Omental fat pad (tissue), 4 donors: Measurements from ENCODE around the gene PACSIN2. TPM values are rescaled to one million over a fixed set of nuclear protein-coding genes. Genes with fewer than 3 reads are reported as not detected.

Source experiments
- ATAC-seq: fragments of 150-250 bp; one replicate; pipeline ENCODE4 v1.9.1; 2016; ENCODE audit warnings: mild to moderate bottlenecking, moderate library complexity; ENCODE audit not compliant: low FRiP score
- DNase-seq: peaks from one replicate; pipeline ENCODE4 v3.0.0-alpha.2; 2019; ENCODE audit warnings: low spot score
- CTCF ChIP-seq, 3 donors: fragments of 450-650 bp; IDR thresholded peaks; one replicate each; pipeline ENCODE4 v1.5.1; 2016 to 2017; ENCODE audit warnings: antibody characterized with exemption in 3 of 3, mild to moderate bottlenecking in 3 of 3, moderate library complexity in 2 of 3
- total RNA-seq, 4 donors: library from RNA; depleted of rRNA; stranded (reverse); fragments of >200 nt; gene quantifications; one replicate each; pipeline ENCODE4 v1.1.0, GENCODE V29; 2016

Gene PACSIN2
- total RNA-seq, 4 donors from 2014 or later, result 39.0 to 111 (median 51.3) TPM

- ATAC-seq, result no peak
- DNase-seq, result no peak
- no peak for TF ChIP-seq CTCF (IDR thresholded peaks at IDR 0.05)
These were observed 159.7 kb downstream of the PACSIN2 start for GRCh38 chr22:42855211-42855610.

- ATAC-seq, result no peak
- TF ChIP-seq CTCF (IDR thresholded peaks at IDR 0.05), result no peak
- no peak for DNase-seq
These were observed 165.9 kb downstream of the PACSIN2 start for GRCh38 chr22:42848941-42849550.

GRCh38 chr22:42847110-42847509 lies 167.8 kb downstream of the PACSIN2 start:
- ATAC-seq (no peak), DNase-seq (no peak)
- TF ChIP-seq CTCF (IDR thresholded peaks at IDR 0.05), result no peak

- no peak for TF ChIP-seq CTCF (IDR thresholded peaks at IDR 0.05)
- ATAC-seq, result peak; percentile 62
- no peak for DNase-seq
These were observed 170.2 kb downstream of the PACSIN2 start for GRCh38 chr22:42844756-42845155.

- no peak for TF ChIP-seq CTCF (IDR thresholded peaks at IDR 0.05)
- ATAC-seq (no peak), DNase-seq (no peak)
These were observed 172.1 kb downstream of the PACSIN2 start for GRCh38 chr22:42842658-42843370.

- no peak for ATAC-seq
- TF ChIP-seq CTCF (IDR thresholded peaks at IDR 0.05), result no peak
These were observed 173.5 kb downstream of the PACSIN2 start for GRCh38 chr22:42841444-42841843.

GRCh38 chr22:42837556-42837955 lies 177.4 kb downstream of the PACSIN2 start:
- DNase-seq (no peak), ATAC-seq (no peak)
- TF ChIP-seq CTCF (IDR thresholded peaks at IDR 0.05), result no peak

More at GRCh38 chr22:42841444-42841843, 173.5 kb downstream of the PACSIN2 start:
- DNase-seq, result no peak
